D721Med (cell line): Measurements from ENCODE around the gene DTX1.

Source experiments
- DNase-seq: peaks from one replicate; pipeline ENCODE4 v3.0.0; 2011; ENCODE audit warnings: low spot score; ENCODE audit not compliant: insufficient read length
- FAIRE-seq: peaks from 2 replicates; lab custom pipeline; 2011; peaks lifted over from hg19 to GRCh38; lab: Jason Lieb, UNC
- CTCF ChIP-seq: IDR thresholded peaks from 2 replicates; pipeline ENCODE4 v1.5.1; 2012; ENCODE audit warnings: mild to moderate bottlenecking, control low read depth; ENCODE audit not compliant: insufficient read depth; ENCODE audit errors: missing control alignments

DTX1 gene

DNA sequence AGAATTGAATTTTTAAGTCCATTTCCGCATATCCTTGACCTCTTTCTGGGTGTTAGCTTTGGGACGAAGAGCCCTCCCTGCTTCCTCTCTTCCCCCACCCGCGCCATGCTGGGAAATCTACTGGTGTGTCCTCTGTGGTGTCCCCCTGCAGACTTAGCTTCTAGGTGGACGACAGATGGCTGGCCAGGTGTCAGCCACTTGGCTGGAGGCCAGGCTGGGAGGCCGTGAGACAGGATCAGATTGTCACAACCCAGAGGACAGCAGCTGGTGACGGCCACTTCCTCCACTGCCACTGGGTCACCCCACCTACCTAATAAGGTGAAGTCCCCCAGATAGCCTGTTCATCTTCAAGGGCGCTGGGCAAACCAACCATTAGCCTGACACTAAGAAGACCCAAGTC is 13.3 kb upstream of the DTX1 start:
- no peak for TF ChIP-seq CTCF
- DNase-seq (no peak), FAIRE-seq (no peak)

DNA sequence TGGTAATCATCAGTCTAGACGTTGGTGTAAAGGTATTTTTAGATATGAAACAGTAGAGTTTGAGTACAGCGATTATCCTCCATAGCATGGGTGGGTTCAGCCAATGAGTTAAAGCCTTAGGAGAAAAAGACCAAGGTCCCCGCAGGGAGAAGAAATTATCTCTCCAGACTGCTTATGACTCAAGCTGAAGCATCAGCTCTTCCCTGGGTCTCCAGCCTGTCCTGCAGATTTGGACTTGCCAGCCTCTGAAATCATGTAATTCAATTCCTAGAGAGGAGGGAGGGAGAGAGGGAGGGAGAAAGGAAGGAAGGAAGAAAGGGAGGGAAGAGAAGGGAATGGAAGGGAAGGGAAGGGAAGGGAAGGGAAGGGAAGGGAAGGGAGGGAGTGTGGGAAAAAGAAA is 12.0 kb upstream of the DTX1 start:
- DNase-seq = no peak
- TF ChIP-seq CTCF = no peak
- FAIRE-seq = no peak

- DNase-seq = no peak
- TF ChIP-seq CTCF = peak; percentile 77
- FAIRE-seq = no peak
Observed at GRCh38 chr12:113048716-113049127, 7.8 kb upstream of the DTX1 start.

GRCh38 chr12:113049976-113050742 is 6.4 kb upstream of the DTX1 start:
- TF ChIP-seq CTCF = peak; percentile 2
- DNase-seq = no peak
- FAIRE-seq = no peak

GRCh38 chr12:113050795-113051194 is 5.7 kb upstream of the DTX1 start:
- no peak for FAIRE-seq
- DNase-seq = no peak
- TF ChIP-seq CTCF = no peak

GRCh38 chr12:113051759-113052158 is 4.8 kb upstream of the DTX1 start:
- TF ChIP-seq CTCF = no peak
- DNase-seq (no peak), FAIRE-seq (no peak)

DNA sequence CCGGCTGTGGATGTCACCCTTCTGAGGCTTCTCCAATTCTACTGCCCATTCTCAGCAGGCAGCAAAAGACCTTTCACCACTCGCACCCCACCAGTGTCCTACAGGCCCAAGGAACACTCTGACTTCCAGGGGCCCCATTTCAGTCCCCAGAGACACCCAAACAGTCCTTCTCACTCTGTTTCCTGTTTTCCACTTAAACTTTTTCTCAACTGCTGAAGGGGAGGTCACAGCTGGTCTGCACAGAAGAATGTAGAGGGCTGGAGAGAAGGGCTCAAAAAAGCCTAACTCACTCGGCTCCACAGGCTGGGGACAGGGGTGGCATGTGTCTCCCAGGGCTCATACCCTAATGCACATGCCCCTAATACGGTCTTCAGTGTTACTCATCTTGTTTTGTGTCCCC is 4.2 kb upstream of the DTX1 start:
- DNase-seq (no peak), FAIRE-seq (no peak)
- TF ChIP-seq CTCF = no peak
